Peyer's patch (tissue), 4 donors: ENCODE results near the gene CACNA2D3.

ENCODE experiments used
- POLR2A ChIP-seq, 2 donors: fragments of 450-650 bp; IDR thresholded peaks; one replicate each; pipeline ENCODE4 v1.5.1; 2017; ENCODE audit warnings: antibody characterized with exemption in 2 of 2, mild to moderate bottlenecking in 2 of 2, moderate library complexity in 2 of 2
- TF ChIP-seq, protein P1 (sequence below), 6 experiments: fragments of 450-650 bp in 4 of 6; fragments of 200-600 bp in 2 of 6; sonication (generic) in 1 of 6; IDR thresholded peaks; one replicate each; pipeline ENCODE4 v1.5.1; 2017 to 2019; ENCODE audit warnings: antibody characterized with exemption in 6 of 6, mild to moderate bottlenecking in 3 of 6, moderate library complexity in 1 of 6

DNA sequence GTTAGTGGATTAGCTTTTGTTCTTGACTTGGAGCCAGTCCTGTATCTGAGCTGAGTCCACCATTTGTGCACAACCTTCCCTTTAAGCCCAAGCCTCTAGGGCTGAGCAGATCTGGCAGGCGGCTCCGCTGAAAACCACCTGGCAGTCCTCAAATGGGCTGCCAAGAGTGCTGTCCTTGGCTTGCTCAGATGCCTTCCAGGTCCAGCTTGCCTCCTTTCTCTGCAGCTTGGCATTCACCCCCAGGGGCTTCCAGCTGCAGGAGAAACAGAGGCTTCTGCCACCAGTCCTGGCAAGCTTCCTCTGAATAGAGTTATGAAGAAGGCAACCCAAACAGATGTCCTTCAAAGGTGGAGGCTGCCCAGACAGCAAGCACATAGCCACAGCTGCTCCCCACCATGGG lies 708.8 kb downstream of the CACNA2D3 start:
- TF ChIP-seq, protein P1, sequence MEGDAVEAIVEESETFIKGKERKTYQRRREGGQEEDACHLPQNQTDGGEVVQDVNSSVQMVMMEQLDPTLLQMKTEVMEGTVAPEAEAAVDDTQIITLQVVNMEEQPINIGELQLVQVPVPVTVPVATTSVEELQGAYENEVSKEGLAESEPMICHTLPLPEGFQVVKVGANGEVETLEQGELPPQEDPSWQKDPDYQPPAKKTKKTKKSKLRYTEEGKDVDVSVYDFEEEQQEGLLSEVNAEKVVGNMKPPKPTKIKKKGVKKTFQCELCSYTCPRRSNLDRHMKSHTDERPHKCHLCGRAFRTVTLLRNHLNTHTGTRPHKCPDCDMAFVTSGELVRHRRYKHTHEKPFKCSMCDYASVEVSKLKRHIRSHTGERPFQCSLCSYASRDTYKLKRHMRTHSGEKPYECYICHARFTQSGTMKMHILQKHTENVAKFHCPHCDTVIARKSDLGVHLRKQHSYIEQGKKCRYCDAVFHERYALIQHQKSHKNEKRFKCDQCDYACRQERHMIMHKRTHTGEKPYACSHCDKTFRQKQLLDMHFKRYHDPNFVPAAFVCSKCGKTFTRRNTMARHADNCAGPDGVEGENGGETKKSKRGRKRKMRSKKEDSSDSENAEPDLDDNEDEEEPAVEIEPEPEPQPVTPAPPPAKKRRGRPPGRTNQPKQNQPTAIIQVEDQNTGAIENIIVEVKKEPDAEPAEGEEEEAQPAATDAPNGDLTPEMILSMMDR (IDR thresholded peaks at IDR 0.05) = no peak
- TF ChIP-seq POLR2A (IDR thresholded peaks at IDR 0.05) = no peak
